CD4-positive, alpha-beta T cell (primary cell): ENCODE results near the gene KIAA1671. TPM values are rescaled to one million over a fixed set of nuclear protein-coding genes. Genes with fewer than 3 reads are reported as not detected.

Experiments used
- ATAC-seq: fragments of 200-7000 bp; cut with Tn5 transposase; one replicate; pipeline ENCODE4 v1.10.0; 2022; ENCODE audit warnings: mild to moderate bottlenecking; ENCODE audit not compliant: poor library complexity
- CTCF ChIA-PET: fragments of 350-600 bp; sonication (Branson Sonifier 250); formaldehyde crosslinking; loops from one replicate; lab custom pipeline; 2021; ENCODE audit warnings: antibody characterized with exemption, inconsistent platforms; lab: Charles Lee
- POLR2A ChIA-PET: fragments of 350-600 bp; sonication (Branson Sonifier 250); formaldehyde crosslinking; loops from one replicate; lab custom pipeline; 2021; ENCODE audit warnings: antibody characterized with exemption, inconsistent platforms; lab: Charles Lee
- DNase-seq, 14 experiments: peaks; one replicate each; pipeline ENCODE4 v3.0.0-alpha.2; 2013 to 2020; ENCODE audit warnings: mixed read lengths in 2 of 14
- H3K27ac ChIP-seq, 2 donors: one replicate each; pipeline versions ENCODE4 v1.5.1 to v1.7.0; 2013; ENCODE audit warnings: low read length in 2 of 2, low read depth in 1 of 2, mild to moderate bottlenecking in 1 of 2
- H3K27me3 ChIP-seq, 2 experiments: 1 replicate in 1 of 2; 2 replicates in 1 of 2; pipeline versions ENCODE4 v1.6.1 to v1.7.0; 2013; ENCODE audit warnings: low read length in 2 of 2, control low read depth in 1 of 2, mild to moderate bottlenecking in 1 of 2, moderate library complexity in 1 of 2; ENCODE audit not compliant: insufficient read depth in 2 of 2, control insufficient read depth in 1 of 2
- H3K36me3 ChIP-seq: one replicate; pipeline ENCODE4 v1.6.1; 2013; ENCODE audit warnings: low read length, control low read depth; ENCODE audit not compliant: insufficient read depth
- H3K4me1 ChIP-seq: one replicate; pipeline ENCODE4 v1.6.1; 2013; ENCODE audit warnings: low read length, control low read depth; ENCODE audit not compliant: insufficient read depth
- H3K4me3 ChIP-seq: one replicate; pipeline ENCODE4 v1.5.1; 2013; ENCODE audit warnings: mild to moderate bottlenecking, low read length, moderate library complexity
- H3K9me3 ChIP-seq, 2 experiments: 1 replicate in 1 of 2; 2 replicates in 1 of 2; pipeline versions ENCODE4 v1.6.1 to v1.7.0; 2013; ENCODE audit warnings: low read length in 2 of 2, mild to moderate bottlenecking in 2 of 2, control low read depth in 1 of 2, moderate library complexity in 1 of 2; ENCODE audit not compliant: control insufficient read depth in 1 of 2, insufficient read depth in 1 of 2
- H3K27ac Mint-ChIP-seq: one replicate; pipeline ENCODE4 v1.8.0; 2020; ENCODE audit warnings: mixed read lengths
- H3K27me3 Mint-ChIP-seq: one replicate; pipeline ENCODE4 v1.8.0; 2021; ENCODE audit warnings: mixed read lengths
- H3K36me3 Mint-ChIP-seq: one replicate; pipeline ENCODE4 v1.8.0; 2021; ENCODE audit warnings: low read depth, mixed read lengths
- H3K4me1 Mint-ChIP-seq: one replicate; pipeline ENCODE4 v1.8.0; 2021; ENCODE audit warnings: low read depth, mixed read lengths
- H3K4me3 Mint-ChIP-seq: one replicate; pipeline ENCODE4 v1.8.0; 2020; ENCODE audit warnings: mild to moderate bottlenecking, mixed read lengths
- H3K9me3 Mint-ChIP-seq: one replicate; pipeline ENCODE4 v1.8.0; 2020; ENCODE audit warnings: mixed read lengths
- CTCF ChIP-seq: fragments of 200-600 bp; IDR thresholded peaks from one replicate; pipeline ENCODE4 v1.8.0; 2022; ENCODE audit warnings: antibody characterized with exemption, mild to moderate bottlenecking
- intact Hi-C, 2 experiments: fragments of 100-400 bp; cut with DNase I in 1 of 2; cut with micrococcal nuclease in 1 of 2; formaldehyde crosslinking; loops; one replicate each; pipeline versions ENCODE4 v1.15.1 to v1.9.0; 2023 to 2025; cut with DNase I, micrococcal nuclease
- total RNA-seq, 174 experiments: library from RNA in 2 of 174; stranded (reverse) in 2 of 174; gene quantifications; one replicate each; pipeline ENCODE4 v1.2.3 and lab custom pipeline; 2021 to 2026

The KIAA1671 gene
- total RNA-seq, 2 experiments from 2014 or later: 2.6 to 2.9 TPM

DNA sequence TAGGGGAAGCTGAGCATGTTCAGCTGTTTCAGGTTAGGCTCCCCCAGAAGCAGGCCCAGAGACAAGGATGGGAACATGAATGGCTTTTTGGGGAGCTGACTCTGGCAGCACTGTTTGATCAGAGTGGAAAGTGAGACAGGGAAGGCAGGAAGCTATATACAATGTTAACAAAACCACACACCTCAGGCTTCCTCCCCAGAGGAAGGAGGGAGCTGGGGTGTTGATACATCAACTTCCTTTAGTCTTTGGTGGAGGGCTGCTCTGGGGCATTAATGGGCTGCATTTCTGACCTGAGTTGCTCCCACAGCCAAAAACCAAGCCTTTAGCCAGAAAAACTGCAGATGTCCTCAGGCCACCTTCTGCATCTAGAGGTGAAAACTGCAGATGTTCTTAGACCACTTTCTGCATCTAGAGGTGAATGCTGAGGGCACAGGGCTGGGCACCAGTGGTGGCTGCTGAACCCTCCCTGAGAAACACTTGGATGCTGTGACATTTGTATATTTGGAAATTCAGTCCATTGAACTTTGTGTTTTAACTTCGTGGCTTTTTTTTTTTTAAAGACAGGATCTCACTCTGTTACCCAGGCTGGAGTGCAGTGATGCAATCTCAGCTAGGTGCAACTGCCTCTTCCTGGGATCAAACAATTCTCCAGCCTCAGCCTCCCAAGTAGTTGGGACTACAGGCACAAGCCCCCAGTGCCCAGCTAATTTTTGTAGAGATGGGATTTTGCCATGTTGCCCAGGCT is 49.9 kb downstream of the KIAA1671 start:
- DNase-seq (peak in 1 of 14 experiments; percentile 34), ATAC-seq (no peak)
- no peaks in the 10 kb centered on the region for H3K9me3 Mint-ChIP-seq
- H3K9me3 ChIP-seq: peaks cover 5 to 18% of the 10 kb centered on the region in 2 experiments
- TF ChIP-seq CTCF: no peak
- peaks cover 11% of the 10 kb centered on the region for H3K4me1 Mint-ChIP-seq
- no peak overlapping the region for H3K4me3 ChIP-seq
- no peak overlapping the region for H3K27ac Mint-ChIP-seq
- H3K27me3 Mint-ChIP-seq: no peaks in the 10 kb centered on the region
- no peak overlapping the region for H3K27ac ChIP-seq
- H3K36me3 ChIP-seq: no peaks in the 10 kb centered on the region
- peaks cover 6% of the 10 kb centered on the region for H3K4me1 ChIP-seq
- H3K36me3 Mint-ChIP-seq: no peaks in the 10 kb centered on the region
- intact Hi-C loops: no loop called here
- CTCF ChIA-PET: interaction anchor here (0.7 kb wide), 1 partner anchor 499 kb away, joined by 3 read pairs; no protein-coding TSS in a partner anchor
- POLR2A ChIA-PET: no interaction called here
- no peaks in the 10 kb centered on the region for H3K27me3 ChIP-seq
- H3K4me3 Mint-ChIP-seq: no peak overlapping the region

DNA sequence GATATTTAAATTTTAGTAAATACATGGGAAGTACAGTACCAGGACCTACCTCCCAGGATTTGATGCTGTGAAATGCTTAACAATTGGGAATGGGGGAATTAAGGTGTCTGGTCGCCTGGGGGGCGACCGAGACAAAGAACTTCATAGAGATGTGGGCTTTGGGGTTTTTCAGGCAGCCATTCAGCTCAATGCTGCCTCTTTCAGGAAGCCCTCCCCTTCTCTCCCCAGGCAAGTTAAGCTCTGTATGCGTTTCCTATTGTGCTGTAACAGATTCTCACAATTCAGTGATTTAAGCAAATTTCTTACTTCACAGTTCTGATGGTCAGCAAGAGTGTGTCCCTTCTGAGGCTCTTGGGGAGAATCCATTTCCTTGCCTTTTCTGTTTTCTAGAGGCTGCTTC is 53.8 kb downstream of the KIAA1671 start:
- Histone ChIP-seq H3K4me3 (no peak overlapping the region), H3K36me3 (no peaks in the 10 kb centered on the region), H3K27me3 (no peaks in the 10 kb centered on the region), H3K9me3 (peaks cover 5 to 18% of the 10 kb centered on the region in 2 experiments), H3K27ac (no peak overlapping the region), H3K4me1 (peaks cover 6% of the 10 kb centered on the region)
- H3K36me3 Mint-ChIP-seq: no peaks in the 10 kb centered on the region
- ChIA-PET CTCF (no interaction called here), POLR2A (no interaction called here)
- DNase-seq (no peak), ATAC-seq (no peak)
- intact Hi-C loops: no loop called here
- H3K27ac Mint-ChIP-seq: no peak overlapping the region
- H3K4me1 Mint-ChIP-seq: peaks cover 8% of the 10 kb centered on the region
- no peaks in the 10 kb centered on the region for H3K27me3 Mint-ChIP-seq
- H3K4me3 Mint-ChIP-seq: no peak overlapping the region
- TF ChIP-seq CTCF: no peak
- H3K9me3 Mint-ChIP-seq: no peaks in the 10 kb centered on the region

DNA sequence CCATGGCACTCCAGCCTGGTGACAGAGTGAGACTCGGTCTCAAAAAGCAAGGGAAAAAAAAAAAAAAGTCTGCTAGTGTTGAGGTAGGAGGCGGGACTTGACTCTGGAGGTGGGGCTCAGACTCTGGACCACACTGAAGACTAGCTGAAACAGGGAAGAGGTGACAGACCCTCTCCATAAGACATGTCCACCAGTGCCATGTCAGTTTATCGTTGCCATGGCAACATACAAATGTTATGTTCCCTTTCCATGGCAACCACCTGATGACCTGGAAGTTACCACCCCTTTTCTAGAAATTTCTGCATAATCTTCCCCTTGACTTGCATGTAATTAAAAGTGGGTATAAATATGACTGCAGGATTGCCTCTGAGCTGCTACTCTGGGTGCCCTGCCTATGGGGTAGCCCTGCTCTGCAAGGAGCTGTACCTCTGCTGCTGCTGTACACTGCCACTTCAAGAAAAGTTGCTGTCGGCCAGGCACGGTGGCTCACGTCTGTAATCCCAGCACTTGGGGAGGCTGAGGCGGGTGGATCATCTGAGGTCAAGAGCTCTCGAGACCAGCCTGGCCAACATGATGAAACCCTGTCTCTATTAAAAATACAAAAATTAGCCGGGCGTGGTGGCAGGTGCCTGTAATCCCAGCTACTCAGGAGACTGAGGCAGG is 55.1 kb downstream of the KIAA1671 start:
- no peak overlapping the region for H3K4me3 Mint-ChIP-seq
- H3K4me3 ChIP-seq: no peak overlapping the region
- intact Hi-C loops: no loop called here
- CTCF ChIA-PET: no interaction called here
- no peaks in the 10 kb centered on the region for H3K27me3 ChIP-seq
- ATAC-seq: no peak
- H3K36me3 ChIP-seq: no peaks in the 10 kb centered on the region
- no peaks in the 10 kb centered on the region for H3K9me3 Mint-ChIP-seq
- H3K27me3 Mint-ChIP-seq: no peaks in the 10 kb centered on the region
- no peak overlapping the region for H3K27ac Mint-ChIP-seq
- H3K36me3 Mint-ChIP-seq: no peaks in the 10 kb centered on the region
- H3K4me1 Mint-ChIP-seq: peaks cover under 1% of the 10 kb centered on the region
- no peak for DNase-seq
- no peak for TF ChIP-seq CTCF
- no peaks in the 10 kb centered on the region for H3K4me1 ChIP-seq
- H3K9me3 ChIP-seq: peaks cover 0 to 12% of the 10 kb centered on the region in 2 experiments
- no peak overlapping the region for H3K27ac ChIP-seq
- POLR2A ChIA-PET: no interaction called here
